RPMI8226 (cell line): Measurements from ENCODE around the gene POU5F1.

Source experiments
- DNase-seq: peaks from one replicate; pipeline ENCODE4 v3.0.0-alpha.2; 2015

The POU5F1 gene

DNA sequence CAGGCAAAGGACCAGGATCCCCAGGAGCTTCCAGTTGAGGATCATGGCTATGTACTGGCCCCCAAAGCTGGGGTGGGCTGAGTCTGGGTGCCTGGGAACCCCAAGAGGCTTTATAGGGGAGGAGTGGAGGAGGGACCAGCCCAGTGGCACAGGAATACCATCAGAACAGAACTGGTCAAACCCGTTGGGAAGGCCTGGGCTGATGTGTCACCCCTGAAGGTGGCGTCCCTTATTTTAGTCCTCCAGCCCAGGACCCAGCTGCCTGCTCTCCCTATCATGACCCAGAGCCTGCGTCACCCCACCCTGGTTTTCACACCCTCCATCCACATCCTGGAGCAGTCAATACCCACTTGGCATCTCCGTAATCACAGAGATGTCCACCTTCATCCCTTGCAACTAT is 31.5 kb downstream of the POU5F1 start, which contains the start of gene PSORS1C2:
Gene PSORS1C2, minus strand, starts transcription at position 85 of the 400 bp plus-strand sequence. Its CDS starts 40 bp downstream, at position 45.
- no peak for DNase-seq

DNA sequence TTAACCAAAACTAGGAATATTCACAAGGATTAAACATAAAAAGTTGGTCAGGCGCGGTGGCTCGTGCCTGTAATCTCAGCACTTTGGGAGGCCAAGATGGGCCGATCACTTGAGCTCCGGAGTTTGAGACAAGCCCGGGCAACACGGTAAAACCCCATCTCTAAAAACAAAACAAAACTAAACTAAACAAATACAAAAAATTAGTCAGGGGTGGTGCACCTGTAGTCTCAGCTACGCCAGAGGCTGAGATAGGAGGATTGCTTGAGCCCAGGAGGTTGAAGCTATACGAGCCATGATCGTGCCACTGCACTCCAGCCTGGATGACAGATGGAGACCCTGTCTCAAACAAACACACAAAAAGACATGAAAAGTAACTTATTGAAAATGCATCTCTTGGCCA is 34.8 kb downstream of the POU5F1 start:
- no peak for DNase-seq

DNA sequence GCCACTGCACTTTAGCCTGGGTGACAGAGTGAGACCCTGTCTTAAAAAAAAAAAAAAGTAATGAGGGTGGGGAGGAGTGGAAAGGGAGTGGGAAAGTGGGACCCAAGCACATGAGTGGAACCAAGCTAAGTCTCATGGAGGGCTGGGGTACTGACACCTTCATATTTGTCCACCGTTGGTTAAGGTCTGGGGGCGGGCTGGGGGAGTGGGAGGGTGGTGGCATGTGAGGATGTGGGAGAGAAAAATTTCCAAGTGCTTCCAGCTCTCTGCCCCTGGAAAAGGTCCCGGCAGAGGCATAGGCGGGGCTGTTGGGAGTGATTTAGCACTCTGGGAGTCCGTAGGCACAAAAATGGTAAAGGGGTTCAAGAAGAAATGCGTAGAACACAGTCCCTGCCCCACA is 37.7 kb downstream of the POU5F1 start:
- DNase-seq, result no peak

DNA sequence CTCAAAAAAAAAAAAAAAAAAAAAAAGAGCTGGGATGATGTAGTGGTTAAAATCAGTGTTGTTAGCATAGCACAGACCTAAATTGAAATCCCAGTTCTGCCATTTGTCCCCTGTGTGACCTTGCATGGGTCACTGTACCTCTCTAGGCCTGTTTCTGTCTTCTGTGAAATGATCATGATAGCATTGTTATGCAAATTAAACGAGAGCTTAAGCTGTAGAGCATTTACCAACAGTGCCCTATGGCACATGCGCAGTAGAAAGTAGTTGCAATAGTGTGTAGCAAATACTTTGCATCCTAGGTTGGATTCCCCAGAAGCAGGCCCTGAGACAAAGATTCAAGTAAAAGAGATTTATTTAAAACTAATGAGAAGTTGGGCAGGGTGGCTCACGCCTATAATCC is 38.9 kb downstream of the POU5F1 start:
- DNase-seq, result no peak

DNA sequence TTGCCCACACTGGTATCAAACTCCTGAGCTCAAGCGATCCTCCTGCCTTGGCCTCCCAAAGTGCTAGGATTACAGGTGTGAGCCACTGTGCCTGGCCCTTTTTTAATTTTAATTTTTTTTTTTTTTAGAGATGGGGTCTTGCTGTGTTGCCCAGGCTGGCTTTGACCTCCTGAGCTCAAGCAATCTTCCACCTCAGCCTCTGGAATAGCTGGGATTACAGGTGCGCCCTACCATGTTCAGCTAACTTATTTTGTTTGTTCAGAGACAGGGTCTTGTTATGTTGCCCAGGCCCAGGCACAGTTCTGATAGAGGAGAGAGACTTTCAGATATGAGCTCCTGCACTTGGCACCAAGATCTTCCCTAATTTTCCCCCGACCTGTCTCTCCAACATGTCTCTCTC is 39.7 kb downstream of the POU5F1 start:
- DNase-seq, result no peak

DNA sequence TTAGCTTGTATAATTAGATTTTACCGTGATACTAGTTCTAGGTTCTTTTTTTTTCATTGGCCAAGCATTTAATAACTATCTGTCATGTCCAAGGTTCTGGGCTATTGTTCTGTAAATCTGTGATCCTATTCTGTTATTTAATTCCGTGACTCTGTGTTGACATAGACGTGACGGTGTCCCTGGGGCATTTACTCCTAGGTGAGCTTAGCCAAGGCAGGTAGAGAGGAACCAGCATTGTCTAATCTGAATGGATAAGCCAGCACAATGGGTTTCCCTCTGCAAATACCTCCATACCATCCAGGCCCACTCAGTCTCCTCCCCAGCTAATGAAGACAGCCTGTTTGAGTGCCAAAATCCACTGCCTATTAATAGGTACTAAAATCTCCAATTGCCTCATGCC is 41.4 kb downstream of the POU5F1 start:
- DNase-seq, result no peak

DNA sequence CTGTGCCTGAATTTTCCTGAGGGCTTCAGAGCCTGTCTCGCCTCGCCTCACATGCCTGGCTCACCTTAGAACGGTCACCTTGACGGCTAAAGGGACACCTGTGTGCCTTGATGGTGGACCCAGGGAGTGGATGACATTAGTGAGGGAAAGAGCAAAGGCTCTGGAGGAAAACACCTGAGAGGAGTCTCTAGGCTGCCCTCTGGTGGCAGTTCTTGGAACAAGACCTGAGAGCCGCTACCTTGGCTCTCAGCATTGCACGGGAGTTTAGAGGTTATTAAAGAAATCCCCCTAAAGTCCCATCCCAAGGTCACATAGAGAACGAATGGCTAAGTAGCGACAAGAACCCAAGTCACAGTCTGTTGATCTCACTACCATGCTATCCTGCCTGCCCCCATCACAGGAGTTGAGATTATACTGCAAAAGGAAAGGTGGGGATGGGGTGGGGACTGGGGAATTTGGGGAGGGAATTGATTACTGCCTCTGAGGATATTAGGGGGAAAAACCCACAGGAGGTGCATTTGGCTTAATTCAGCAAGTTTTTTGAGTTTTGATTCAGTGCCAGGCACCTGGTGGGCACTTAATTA is 42.3 kb downstream of the POU5F1 start:
- DNase-seq, result peak; percentile 88

DNA sequence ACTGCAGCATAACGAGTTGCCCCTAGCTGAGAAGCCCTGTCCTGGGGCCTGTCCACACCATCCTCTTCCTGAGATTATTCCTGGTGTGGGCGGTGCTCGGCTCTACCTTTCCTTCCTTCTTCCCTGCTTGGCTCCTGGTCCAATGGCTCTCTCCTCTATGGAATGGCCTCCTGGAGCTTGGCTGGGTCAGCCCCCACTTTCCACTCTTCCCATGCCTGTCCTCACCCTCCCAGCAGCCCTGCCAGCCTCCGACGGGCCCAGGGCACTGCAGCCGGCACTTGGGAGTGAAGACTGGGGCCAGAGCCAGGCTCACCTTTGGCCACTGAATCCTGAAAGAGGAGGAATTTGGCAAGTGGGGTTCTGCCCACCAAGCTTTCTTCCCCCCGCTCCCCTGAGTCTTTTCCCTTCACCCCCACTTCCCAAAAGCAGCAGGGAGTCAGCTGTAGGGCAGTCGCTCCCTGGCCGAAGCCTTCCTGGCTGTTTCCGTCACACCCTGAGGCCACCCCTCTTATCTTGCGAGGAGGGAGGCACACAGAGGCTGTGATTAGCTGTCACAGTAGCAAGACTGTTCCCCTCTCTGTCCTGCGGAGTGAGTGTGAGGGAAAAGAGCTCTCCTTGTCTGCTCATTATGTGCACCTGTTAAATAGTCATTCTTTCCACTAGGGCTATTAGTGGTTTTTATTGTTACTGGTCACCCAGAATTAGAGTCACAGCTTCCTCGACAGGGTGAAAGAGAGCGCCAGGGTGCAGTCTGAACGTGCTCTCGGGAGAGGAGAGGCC is 43.9 kb downstream of the POU5F1 start:
- no peak for DNase-seq

DNA sequence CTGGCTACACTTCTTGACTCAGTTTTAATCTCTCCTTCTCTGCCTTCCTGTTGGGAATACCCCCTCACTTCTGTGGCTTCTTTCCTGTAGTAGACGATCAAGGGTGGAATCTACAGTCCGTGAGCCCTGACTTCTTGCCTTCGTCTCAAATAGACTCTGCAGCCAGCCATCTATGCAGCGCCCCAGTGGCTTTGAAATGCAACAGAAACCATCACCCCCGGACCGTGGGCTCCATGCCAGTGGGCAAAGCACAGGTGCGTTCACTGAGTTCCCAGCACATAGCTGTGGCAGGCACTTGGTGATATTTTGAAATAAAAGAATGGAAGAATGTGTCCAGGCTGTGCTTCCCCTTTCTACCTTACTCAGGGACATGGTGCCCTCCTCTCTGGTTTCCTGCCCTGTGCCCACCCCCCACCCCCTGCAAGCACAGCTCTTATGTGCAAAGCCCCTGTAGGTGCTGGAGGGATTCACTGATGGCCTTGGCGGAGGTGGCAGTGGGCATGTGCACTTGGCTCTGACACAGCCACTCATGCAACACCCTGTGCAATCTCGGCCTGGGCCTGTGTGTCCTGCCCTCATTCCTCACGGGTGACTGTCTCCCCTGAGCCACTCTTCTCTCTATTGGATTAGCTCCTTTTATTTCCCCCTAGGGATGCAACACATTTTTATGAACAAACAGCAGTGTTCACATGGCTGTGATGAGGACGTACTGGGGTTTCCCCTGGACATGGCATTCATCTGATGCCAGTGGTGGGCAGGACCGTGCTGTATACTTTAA is 44.7 kb downstream of the POU5F1 start:
- peak; percentile 94 for DNase-seq

DNA sequence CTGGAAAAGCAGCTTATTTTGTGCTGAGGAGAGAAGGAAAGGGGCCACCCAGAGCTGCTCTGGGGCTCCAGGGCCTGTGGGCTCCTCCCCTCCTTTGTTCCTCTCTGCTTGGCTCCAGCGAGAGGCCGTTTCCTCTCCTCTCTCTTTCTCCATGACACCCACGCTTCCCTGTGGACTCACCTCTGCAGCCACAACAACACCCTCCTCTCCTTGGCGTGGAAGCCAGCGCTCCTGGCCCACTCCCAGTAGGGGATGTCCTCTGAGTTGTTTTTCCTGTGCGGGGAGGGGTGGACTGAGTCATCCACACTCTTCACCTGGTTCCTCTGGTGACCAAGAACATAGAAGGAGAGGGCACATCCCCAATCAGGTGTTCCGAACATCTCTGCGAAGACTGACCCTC is 45.3 kb downstream of the POU5F1 start:
- DNase-seq, result peak; percentile 49

DNA sequence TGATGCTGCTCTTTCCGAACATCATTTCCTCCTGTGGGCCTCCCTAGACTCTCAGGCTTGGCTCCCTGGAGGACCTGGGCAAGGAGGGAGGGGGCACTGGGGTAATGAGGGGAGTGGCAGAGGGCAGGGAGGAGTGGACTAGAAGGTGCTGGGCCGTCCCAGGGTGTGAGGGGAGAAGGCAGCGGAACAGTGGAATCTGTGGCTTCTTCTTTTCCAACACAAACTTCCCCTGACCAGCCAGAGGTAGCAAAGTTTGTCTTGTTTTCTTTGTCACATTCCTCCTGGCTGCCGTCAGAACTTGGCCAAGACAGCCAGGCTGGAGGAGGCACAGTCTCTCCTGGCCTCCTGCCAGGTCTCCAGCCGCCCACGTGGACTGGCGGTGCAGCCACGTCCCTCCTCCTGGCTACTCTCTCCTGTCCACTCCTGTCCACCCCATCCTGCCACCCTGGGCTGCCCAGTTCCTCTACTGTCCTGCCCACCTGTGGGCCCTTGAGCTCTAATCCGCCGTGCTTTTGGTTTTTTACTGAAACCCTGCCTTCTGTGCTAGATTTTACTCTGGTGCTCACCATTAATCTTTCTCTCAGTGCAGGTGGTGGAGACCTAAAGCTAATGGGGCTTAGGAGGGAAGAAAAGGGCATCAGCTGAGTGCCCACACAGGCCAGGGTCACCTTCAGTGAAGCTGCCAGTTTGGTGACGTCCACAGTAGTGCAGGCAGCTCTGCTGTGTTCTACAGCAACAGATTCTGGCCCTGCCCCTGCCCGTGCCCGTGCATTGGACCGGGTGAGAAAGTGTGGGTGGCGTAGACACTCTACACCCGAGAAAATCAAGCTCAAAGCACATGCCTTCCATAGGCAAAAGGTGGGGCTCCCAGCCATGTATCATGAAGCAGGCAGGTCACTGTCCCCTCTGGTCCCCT is 47.4 kb downstream of the POU5F1 start:
- peak; percentile 82 for DNase-seq

DNA sequence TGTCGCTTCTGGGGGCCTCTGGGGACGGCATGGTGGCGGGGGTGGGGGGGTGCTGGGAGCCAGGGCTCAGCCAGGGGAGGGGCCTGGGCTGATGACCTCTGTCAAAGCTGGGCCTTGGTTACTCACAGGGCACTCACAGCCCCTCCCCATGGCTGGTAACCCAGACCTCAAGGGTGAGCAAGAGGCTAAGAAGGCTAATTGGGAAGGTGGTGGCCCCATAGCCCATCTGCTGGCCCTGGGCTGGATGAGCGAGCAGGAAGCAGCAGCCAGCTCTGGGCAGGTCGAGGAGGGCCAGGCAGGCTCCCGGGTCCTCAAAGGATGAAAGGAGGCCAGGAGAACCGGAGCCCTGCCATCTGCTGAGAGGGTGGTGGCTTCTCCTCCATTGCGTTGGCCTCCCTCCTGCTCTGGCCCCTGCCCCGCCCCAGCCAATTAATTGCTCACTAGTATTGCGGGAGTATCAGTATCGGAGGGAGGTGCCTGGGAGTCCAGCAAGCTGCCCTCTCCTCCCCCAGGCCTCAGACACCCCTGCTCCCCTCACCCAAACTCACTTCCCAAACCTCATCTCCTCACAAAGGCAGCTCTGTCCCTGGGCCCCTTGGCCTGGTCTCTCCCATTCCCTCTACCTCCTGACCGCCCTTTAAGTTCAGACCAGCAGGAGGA is 49.2 kb downstream of the POU5F1 start:
- DNase-seq, result no peak

DNA sequence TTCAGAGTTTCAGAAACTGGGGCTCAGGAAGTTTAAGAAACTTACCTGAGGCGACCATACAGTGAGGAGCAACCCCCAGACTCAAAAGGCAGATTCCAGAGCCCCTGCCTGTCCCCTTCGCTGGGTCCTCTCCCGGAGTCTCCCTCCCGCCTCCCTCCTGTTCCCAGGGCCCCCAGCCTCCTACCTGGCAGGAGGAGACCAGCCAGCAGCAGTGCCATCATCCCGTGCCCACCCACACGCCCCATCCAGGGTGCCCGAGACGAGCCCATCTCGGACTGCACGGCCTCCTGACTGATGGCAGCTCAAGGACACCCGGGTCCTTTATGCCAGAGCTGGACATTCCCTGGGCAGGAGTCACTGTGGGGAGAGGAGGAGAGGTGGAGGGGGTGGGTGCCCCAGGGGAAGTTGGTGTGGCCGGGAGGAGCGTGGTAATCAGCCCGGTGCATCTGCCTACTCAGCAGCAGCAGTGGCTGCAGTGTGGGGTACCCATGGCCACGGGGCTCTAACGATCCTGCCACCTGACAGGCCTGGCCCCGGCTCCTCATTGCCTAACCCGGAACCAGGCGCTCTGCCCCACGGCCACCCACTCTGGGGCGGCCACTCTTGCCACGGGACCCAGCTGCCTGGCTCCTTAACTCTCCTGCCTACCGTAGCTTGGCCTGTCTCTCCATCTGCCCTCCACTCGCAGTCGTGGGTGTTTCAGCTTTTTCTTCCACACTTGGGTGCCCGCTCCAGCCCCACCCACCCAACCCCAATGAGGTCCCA is 50.1 kb downstream of the POU5F1 start, which contains the start of gene CDSN:
Gene CDSN, minus strand, starts transcription at position 296 of the 765 bp plus-strand sequence. Its CDS starts 27 bp downstream, at position 269.
- no peak for DNase-seq

DNA sequence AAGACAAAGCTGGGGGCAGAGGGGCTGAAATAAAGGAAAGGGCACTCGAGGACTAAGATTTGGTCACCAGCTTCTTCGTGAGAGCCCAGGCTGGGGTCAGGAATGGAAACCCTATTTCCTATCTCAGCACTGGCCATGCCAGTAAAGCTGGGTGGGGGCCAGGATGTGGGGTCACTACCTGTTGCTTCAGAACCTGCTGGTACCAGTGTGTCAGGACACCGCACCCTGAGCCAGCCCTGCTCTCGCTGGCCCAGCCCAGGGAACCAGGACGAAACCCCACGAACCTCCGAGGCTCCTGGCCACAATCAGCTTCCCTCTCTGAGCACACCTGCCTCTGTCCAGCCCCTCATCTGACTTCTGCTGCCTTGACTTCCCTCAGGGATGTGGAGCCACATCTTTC is 52.3 kb downstream of the POU5F1 start:
- no peak for DNase-seq

DNA sequence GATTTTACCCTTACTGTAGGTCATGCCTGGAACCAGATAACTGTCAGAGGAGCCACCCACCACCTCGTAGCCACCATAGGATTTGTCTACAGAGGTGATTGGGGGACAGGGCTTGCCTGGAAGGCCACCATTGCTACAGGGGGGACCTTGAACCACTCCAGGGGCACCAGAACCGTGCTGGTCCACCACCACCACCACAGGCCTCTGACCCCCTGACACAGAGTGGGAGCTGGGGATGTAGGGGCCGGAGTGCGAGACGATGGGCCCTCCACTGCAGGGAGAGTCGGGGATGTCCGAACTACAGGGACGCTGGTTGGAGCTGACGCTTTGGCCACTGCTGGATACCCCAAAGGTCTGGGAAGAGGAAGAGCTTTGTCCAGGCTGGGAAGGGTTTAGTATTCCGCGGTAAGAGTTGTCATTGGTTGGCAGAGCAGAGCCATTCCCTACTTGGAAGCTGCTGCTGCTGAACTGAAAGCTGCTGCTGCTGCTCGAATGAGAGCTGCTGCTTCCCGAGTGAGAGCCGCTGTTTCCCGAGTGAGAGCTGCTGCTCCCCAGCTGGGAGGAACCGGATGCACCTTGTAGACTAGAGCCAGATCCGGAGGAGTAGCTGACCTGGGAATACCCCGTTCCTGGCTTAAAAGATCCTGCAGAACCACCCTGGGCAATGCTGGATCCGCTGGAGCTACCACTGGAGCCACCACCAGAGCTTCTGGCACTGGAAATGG is 53.7 kb downstream of the POU5F1 start:
- DNase-seq, result no peak

DNA sequence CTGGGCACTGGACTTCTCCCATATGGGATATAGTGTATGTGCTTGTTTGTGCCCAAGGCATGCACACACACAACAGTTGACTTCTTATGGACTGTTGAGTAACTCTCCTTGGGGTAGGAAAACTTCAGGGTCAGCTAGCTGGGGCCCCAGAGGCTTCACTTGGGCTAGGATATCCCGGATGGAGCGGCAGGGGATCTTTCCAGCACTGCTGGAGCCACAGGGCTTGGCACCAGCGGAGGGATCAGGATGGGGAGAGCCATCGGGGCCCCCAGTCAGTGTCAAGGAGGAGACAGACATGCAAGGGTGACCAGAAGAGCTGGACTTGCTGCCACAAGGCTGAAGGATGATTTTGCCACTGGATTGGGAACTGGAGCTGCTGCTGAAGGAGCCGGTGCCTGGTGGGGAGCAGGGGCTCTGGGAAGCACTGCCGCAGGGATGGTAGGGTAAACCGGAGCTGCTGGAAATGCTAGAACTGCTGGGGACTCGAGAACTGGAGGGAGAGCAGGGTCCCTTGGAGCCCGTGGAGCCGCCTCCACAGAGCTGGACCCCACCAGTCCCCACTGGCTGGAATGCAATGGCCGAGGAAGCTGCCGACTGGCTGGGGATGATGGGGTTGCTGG is 54.4 kb downstream of the POU5F1 start:
- no peak for DNase-seq

DNA sequence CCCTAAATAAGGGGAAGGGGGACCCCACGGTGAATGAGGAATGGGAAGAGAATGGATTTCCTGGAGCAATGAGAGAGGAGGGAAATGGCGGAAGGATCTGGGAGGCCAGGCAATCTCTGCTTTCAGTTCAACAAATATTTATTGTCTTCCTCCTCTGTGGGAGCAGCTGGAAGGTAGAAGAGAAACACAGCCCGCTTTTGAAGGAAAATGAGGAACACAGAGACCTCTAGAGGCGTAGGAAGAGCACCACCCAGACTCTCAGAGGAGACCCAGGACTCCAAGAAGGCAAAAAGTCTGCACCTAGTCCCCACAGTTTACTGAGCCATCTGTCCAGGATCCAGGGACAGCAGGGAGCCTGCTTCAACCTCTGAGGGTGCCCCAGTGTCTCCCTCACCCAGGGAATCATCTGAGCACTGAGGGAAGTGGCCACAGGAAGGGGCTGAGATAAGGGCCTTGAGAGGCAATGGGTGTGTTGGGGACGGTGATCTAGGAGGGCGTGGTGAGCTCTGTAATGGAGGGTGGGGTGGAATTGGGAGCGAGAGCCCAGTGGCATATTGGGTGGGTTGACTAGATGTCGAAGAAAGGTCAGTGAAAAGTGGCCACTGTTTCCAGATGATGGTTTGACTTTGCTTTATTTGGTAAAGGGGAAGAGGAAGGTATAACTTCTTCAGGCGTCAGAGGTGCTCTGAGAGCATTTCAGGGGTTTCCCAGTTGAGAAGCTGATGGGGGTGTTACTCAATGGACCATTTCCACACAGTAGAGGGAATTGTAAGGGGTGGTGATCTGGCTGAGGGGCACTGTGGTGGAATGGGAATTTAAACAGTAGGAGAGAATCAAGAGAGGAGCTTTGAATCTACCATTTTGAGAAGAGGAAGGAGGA is 55.3 kb downstream of the POU5F1 start:
- peak; percentile 78 for DNase-seq

DNA sequence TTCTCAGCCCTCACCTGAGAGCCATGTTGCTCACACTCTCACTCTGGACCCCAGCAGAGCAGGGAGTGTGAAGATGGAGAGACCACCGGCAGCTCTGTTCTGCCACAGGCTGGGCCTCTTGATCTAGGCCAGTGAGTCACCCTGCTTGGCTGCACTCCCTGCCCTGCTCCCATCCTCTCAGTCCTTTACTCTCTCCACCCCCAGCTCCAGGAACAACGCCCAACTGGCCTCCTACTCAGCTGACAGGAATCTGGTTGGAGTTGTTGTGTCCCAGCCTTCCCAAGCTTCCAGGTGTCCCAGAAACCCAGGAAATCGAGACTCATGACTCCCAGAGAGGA is 56.0 kb downstream of the POU5F1 start, which contains the start of gene PSORS1C1:
Gene PSORS1C1, plus strand, starts transcription at position 260 of the 338 bp plus-strand sequence. CDS start 14,833 bp downstream, outside the sequence.
- no peak for DNase-seq
